HG02870 (cell line): Measurements from ENCODE around the gene POLN.
"Not testable (repeated sequence)": the region's sequence is repeated elsewhere in the genome, so short reads cannot be mapped to it uniquely, and the experiment has no call there.

Experiments used
- ATAC-seq: cut with Tn5 transposase; IDR thresholded peaks from one replicate; pipeline ENCODE4 v1.9.1; 2021; ENCODE audit warnings: mild to moderate bottlenecking, moderate library complexity; ENCODE audit not compliant: unreplicated experiment

POLN gene

DNA sequence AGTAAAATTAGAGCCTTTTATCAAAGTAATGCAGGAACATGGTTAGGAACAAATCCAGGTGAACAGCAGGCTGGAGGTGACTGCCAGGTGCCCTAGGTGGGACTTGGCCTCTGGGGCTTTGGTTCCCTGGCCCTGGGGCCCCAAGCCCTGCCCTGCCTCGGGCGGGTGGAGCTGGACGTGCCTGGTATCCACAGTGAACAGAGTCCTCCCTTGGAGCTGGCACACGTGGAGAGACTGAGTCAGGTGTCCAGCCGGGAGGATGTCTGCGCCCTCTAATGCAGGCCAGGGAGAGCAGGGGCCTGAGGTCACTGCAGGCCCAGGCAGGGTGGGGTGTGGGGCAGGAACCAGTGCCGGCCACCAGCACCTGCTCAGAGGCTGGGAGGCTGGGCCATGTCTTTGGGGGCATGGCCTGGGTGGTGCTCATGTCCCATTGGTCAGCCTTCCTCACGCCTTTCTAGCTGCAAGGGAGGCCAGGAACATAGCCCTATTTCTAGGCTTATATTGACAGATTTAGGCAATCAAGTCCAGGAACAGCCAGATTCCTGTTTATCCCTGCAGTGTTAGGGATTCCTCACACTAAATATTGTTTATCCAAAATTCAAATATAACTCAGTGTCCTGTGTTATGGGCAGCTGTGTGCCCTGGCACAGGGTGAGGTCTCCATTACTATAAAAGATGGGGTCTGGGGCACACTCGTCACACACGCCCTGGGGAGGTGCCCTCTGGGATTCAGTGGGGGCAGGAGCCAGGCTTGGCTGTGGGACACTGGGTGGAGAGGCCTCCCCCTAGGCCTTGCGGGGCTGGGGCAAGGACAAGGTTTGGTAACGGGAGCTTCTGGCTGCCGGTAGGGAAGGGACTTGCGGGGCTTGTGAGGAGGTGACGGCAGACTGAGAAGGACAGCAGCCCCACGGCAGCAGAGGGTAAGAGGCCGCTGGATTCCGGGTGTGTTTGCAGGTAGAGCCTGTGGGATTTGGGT, 197.1 kb downstream of the POLN start:
- no peak for ATAC-seq

DNA sequence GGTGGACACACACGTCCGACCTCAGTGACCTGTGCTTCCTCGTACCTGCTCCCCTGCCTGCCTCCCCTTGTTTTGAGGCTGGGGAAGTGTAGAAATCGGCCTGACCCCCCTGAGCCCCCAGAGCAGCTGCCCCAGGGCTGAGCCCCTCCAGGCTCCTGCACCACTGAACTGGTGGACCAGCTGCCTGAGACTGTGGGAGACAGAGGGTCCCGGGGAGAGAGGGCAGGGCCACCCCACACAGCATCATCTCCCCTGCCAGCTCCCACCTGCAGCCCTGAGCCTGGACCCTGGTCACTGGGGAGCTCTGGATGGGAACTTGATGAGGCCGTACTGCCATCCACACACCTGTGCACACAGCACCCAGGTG, 197.8 kb downstream of the POLN start:
- no peak for ATAC-seq

DNA sequence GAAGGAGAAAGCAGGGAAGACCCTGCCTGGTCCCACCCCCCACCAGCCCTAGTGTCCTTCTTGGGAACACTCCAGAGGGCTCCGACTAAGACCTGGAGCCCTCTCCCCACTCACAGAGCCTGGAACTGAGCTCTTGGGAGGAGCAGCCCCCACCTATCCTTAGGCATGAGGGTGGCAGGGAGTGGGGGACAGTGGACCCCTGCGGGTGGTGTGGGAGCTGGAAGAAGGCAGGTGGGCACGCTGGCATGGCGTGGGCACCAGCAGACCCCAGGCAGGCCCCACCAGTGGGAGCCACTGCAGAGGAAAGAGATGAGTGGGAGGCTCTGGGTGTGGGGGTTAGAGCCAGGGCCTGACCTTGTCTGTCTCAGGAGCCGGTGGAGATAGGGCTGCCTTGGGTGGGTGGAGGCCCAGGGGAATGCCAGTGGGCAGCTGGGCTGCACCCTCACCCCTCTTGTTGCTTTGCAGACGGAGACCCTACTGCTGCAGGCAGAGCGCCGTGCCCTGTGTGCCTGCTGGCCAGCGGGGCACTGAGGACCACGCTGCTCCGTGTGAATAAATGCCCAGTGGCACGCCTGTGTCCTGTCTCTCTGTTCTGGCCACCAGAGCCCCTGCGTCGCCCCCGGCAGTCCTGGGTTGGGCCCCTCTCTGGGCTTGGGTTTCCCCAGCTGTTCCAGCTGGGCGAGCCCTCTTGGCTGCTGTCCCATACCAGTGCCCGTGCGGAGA, 198.4 kb downstream of the POLN start:
- ATAC-seq, result no peak

DNA sequence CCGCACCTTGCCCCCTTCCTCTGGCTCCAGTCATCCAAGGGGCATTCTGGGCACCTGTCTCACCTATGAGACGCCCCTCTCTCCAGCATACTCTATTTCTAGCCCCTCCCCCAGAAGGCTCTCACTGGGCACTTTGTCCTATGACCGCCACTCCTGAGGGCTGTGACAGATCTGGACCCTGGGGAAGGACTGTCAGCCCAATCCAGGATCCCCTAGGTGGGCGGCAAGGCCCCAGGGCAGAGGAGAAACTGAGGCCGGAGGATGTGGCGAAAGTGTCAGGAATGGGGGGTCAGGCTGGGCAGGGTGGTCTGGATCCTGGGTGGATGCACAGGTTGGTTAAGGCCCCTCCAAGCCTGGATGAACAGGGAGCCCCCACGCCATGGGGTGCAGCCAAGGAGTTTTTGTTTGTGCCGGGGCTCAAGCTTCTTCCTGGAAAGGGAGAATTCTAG, 198.9 kb downstream of the POLN start:
- no peak for ATAC-seq

DNA sequence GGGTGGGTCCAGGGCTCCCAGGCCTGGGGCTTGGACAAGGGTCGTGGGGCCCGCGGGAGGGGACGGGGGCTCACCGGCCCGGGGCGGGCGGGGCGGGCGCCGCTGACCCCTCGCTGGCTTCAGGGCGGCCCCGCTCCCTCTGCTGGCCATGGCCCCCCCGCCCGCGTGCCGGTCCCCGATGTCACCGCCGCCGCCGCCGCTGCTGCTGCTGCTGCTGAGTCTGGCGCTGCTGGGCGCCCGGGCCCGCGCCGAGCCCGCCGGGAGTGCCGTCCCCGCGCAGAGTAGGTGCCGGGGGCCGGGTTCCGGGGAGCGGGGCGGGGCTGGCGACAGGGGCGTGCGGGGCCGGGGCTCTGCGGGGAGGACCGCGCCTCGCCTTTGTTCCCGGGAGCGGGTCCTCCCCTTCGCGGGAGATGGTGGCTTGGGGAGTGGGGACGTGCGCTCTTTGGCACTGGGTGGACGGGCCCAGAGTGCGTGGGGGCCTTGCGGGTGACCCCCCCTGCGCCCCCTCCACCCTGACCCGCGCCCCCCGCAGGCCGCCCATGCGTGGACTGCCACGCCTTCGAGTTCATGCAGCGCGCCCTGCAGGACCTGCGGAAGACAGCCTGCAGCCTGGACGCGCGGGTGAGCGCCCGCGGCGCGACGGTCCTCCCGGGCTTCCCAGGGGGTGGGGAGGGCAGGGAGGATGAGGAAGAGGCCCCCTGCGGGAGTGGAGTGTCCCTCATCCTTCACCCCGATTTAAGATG, 199.5 kb downstream of the POLN start:
- ATAC-seq, result no peak

DNA sequence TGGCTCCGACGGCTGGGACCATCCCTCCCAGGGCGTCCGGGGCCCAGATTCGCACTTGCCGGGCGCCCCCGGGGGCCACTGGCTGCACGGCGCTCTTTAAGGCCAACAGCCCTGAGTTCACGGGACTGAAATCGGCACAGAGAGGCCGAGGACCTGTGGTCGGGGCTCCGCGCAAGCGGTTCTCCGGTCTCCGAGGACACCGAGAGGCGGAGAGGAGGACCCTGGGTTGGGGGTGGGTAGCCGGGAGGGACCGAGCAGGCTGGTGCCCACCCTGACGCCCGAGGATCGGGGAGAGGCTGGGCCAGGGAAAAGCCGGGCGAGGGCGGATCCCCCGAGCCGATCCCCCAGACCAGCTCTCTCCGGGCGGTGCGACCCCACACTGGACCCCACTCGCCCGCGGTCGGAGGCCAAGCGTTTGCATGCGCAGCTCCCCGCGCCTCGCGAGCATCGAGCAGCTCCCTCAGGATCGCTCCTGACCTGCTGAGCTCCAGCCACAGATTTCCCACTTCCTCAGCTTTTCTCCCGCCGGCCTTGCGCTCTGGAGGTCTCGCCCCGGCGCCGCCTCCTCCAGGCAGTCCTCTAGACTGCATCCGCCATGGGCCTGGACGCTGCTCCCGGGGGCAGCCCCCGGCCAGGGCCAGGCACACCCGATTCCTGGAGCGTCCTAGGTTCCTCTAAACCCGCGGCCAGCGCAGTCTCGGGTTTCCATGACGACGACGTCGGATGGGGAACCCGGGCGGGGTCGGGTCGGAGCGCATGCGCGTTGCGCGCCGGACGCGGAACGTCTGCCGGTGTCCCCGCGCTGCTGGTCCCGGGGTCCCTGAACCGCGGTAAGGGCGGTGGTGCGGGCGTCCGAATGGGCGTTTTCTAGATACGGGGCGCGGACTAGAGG, 200.4 kb downstream of the POLN start:
- peak; percentile 74 for ATAC-seq

DNA sequence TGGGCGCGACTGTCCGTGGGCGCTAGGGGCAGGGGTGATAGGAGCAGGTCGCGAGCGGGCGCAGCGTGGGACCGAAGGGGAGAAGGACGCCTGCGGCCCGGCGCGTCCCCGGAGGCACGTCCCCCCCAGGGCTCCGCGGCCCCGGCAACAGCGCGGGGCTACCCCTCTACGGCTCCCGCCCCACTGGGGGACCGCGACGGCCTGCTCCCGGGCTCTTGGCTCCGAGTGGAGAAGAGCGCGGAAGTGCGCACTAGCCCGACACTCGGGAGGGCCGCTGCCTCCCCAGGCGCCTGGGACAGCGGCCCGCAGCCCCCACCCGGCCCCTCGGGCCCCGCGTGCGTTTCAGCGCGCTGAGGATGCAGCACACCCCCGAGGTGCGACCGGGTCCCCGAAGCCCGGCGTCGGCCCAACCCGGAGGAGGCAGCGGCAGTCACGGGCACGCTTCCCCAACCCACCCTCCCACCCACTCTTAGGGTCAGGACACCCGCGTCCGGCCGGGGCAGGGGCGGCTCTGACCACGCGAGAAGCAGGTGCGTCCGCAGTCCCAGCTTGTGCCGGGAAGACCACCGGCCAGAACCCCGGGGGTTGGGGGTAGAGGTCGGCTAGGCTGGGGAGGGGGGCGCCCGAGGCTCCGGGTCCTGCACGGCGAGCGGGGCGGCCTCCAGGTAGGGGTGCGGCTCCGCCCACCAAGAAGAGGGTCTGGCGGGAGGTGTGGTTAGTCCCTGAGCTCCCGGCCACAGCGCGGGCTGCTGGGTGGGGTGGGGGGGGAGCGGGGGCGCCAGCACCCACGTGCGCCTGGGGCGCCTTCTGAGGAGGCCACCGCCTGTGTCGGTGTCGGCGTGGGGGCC, 201.3 kb downstream of the POLN start:
- no peak for ATAC-seq

DNA sequence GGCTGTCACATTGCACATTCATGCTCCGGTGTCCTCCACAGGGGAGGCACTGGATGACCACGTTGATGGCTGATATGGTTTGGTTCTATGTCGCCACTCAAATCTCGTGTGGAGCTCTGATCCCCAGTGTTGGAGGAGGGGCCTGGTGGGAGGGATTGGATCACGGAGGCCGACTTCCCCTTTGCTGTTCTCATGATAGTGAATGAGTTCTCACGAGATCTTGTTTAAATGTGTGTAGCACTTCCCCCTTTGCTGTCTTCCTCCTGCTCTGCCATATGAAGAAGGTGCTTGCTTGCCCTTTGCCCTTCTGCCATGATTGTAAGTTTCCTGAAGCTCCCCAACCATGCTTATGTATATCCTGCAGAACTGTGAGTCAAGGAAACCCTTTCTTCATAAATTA, 205.1 kb downstream of the POLN start:
- ATAC-seq, result no peak

DNA sequence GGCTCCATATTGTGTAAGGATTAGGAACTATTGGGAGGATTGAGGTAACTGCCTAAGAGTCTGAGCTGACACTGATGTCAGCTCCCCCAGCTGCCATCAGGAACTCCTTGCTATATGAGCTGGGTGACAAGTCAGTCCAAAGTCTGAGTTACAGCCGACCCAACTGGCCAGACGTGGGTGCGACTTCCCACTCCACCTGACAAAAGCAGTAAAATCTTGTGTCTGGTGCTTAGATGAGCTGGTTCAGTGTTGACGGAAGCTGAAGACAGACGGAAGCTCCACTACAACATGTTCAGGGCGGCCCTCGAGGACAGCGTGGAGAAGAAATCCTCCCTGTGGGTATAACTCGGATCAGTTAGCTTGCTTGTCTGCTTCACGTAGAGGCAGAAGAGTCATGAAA, 205.6 kb downstream of the POLN start:
- ATAC-seq, result no peak

DNA sequence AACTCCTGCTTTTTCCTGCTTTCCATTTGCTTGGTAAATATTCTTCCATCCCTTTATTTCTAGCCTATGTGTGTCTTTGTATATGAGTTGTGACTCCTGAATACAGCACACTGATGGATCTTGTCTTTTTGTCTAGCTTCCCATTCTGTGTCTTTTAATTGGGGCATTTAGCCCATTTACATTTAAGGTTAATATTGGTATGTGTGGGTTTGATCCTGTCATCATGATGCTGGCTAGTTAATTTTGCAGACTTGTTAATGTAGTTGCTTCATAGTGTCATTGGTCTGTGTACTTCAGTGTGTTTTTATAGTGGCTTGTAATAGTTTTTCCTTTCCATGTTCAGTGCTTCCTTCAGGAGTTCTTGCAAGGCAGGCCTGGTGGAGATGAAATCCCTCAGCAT, 210.8 kb downstream of the POLN start:
- ATAC-seq, result not testable (repeated sequence)

DNA sequence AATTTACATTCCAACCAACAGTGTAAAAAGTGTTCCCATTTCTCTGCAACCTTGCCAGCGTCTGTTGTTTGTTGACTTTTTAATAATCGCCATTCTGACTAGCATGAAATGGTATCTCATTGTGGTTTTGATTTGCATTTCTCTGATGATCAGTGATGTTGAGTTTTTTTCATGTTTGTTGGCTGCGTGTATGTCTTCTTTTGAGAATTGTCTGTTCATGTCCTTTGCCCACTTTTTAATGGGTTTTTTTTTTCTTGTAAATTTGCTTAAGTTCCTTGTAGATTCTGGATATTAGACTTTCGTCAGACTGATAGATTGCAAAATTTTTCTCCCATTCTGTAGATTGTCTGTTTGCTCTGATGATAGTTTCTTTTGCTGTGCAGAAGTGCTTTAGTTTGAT, 214.8 kb downstream of the POLN start:
- ATAC-seq, result not testable (repeated sequence)

DNA sequence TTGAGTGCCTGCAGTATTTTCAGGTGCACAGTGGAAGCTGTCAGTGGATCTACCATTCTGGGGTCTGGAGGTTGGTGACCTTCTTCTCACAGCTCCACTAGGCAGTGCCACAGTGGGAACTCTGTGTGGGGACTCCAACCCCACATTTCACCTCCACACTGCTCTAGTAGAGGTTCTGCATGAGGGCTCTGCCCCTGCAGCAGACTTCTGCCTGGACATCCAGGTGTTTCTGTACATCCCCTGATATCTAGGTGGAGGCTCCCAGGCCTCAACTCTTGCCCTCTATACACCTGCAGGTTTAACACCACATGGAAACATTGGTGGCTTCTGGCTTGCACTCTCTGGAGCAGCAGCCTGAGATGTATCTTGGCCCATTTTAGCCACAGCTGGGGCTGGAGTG, 216.1 kb downstream of the POLN start:
- no peak for ATAC-seq

DNA sequence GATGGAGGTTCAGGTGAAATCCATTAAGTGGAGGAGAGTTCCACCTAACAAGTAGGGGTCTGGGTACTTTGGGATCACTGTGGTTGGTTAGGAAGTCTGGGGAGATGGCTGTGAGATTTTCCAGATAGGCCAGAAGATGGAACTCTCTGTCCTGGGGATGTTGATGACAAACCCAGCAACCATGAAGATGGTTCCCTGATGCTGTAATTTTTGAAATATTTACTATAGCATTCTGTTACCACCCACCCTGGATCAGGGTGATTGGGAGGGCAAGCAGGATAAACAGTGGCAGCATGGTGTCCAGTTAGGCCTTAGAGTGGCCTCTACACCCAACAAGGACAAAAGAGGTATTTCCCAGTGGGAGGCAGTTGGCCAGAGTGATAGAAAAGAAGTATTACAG, 217.2 kb downstream of the POLN start:
- no peak for ATAC-seq
